HuH-7 (cell line): Measurements from ENCODE around the gene BRD7.

Experiments used
- DNase-seq: peaks from one replicate; pipeline ENCODE4 v3.0.0; 2011; ENCODE audit warnings: low spot score

Gene BRD7

GRCh38 chr16:50271148-50272041, 97.4 kb downstream of the BRD7 start:
- no peak for DNase-seq

GRCh38 chr16:50270510-50271147, 98.2 kb downstream of the BRD7 start:
- DNase-seq, result no peak

- DNase-seq, result no peak
Observed at GRCh38 chr16:50269769-50270509, 98.8 kb downstream of the BRD7 start.

- DNase-seq, result no peak
Observed at GRCh38 chr16:50269061-50269705, 99.6 kb downstream of the BRD7 start.

- DNase-seq, result no peak
Observed at GRCh38 chr16:50268352-50268751, 100.4 kb downstream of the BRD7 start.

GRCh38 chr16:50267651-50268050, 101.1 kb downstream of the BRD7 start:
- no peak for DNase-seq

GRCh38 chr16:50267151-50267631, 101.6 kb downstream of the BRD7 start:
- no peak for DNase-seq

- no peak for DNase-seq
Observed at GRCh38 chr16:50266337-50267091, 102.3 kb downstream of the BRD7 start, which contains the start of gene ADCY7. Gene ADCY7, plus strand, starts transcription at chr16:50266551. Its CDS starts 21,629 bp downstream, at chr16:50288180.
